Iris pigment epithelial cell (primary cell): ENCODE measurements around the gene REEP3.
A peak's percentile ranks its signal among the peaks of the same experiment; 100 is the strongest.
"Not testable (repeated sequence)": the region's sequence is repeated elsewhere in the genome, so short reads cannot be mapped to it uniquely, and the experiment has no call there.

Source experiments
- DNase-seq: peaks from one replicate; pipeline ENCODE4 v3.0.0-alpha.2; 2011; ENCODE audit warnings: low read depth

Gene REEP3, protein sequence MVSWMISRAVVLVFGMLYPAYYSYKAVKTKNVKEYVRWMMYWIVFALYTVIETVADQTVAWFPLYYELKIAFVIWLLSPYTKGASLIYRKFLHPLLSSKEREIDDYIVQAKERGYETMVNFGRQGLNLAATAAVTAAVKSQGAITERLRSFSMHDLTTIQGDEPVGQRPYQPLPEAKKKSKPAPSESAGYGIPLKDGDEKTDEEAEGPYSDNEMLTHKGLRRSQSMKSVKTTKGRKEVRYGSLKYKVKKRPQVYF

GRCh38 chr10:63520500-63521415, at the start of gene REEP3:
TSS of gene REEP3 (plus strand) at chr10:63521401. CDS start at chr10:63521546, 145 bp downstream.
- peak; percentile 75 for DNase-seq

- no peak for DNase-seq
Measured at GRCh38 chr10:63474488-63474887, 46.7 kb upstream of the REEP3 start.

DNA sequence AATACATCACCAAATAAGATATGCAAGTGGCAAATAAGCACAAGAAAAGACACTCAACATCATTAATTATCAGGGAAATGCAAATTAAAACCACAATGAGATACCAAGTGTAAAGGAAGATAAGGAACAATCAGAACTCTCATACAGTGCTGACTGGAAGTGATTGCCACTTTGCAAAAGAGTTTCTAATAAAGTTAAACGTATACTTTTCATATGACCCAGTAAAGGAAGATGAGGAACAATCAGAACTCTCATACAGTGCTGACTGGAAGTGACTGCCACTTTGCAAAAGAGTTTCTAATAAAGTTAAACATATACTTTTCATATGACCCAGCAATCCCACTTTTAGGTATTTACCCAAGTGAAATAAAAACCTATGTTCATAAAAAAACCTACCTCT, 43.3 kb upstream of the REEP3 start:
- DNase-seq: no peak

DNA sequence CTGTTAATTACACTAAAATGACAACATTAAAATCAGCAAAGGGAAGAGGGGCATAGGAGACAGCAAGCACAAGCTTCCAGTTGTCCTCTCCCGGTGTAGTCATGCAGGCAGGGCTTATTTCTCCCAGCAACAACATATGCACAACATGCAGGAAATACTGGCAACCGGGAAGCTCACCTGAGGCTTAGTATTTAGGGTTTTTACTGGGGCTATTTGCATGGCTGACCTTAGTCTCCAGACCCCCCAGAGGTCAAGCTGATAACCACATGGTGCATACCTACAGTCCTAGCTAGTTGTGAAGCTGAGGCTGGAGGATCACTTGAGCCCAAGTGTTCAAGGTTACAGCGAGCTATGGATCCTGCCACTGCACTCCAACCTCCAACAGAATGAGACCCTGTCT, 42.6 kb upstream of the REEP3 start:
- no peak for DNase-seq

DNA sequence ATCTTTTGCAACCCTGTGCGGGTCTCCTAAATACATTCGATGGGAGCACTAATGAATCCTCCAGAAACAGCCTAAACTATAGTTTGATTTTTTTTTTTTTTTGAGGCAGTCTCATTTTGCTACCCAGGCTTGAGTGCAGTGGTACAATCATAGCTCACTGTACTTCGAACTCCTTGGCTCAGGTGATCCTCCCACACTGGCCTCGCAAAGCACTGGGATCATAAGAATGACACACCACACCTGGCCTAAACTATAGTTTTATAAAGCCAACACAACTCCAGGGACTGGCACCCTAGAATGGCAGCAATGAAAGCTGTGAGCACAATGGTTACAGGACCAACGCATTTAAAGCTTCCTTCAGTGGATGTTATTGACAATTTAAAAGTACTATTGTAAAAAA, 41.0 kb upstream of the REEP3 start:
- no peak for DNase-seq

DNA sequence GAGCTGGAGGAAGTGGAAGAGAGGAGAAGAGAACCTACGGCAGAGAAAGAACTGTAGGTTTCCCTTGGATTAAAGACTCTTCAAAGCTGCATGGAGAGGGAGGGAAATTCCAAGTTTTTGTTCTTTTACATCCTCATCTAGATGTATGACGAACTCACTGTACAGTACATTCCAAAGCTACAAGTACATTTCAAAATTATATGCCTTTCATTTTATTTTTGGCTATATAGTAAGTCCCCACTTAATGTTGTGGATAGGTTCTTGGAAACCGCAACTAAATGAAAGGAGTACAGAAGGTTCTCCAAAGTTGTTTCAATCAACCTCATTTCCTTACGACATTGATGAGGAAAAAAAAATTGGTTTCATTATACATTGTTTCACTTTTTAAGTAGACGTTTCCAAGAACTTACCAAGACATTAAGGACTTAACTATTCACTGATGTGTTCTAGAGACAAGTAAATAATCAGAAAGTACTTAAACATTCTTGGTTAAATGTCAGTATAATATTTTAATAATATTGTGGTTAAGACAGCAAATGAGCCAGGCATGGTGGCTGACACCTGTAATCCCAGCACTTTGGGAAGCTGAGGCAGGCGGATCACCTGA, 39.3 kb upstream of the REEP3 start:
- no peak for DNase-seq

- DNase-seq: peak; percentile 18
Measured at GRCh38 chr10:63483983-63484382, 37.2 kb upstream of the REEP3 start.

DNA sequence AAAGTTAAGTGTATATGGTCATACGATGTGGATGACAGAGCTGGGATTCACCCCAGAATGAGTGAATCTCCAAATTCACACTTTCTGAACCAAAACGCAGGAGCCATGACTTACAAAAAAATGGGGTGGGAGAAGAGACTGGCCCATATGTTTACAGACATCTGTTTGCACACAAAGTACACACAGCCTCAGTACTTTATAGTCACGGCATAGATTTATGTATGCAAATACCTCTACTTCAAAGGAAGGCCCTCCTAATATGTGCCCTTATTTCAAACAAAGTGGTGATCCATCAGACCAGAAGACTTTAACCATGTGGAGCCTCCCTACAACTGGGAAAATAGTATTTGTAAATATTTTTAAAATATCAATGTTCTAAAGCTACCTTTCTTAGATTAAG, 33.2 kb upstream of the REEP3 start:
- no peak for DNase-seq

- no peak for DNase-seq
Measured at GRCh38 chr10:63489838-63490237, 31.4 kb upstream of the REEP3 start.

DNA sequence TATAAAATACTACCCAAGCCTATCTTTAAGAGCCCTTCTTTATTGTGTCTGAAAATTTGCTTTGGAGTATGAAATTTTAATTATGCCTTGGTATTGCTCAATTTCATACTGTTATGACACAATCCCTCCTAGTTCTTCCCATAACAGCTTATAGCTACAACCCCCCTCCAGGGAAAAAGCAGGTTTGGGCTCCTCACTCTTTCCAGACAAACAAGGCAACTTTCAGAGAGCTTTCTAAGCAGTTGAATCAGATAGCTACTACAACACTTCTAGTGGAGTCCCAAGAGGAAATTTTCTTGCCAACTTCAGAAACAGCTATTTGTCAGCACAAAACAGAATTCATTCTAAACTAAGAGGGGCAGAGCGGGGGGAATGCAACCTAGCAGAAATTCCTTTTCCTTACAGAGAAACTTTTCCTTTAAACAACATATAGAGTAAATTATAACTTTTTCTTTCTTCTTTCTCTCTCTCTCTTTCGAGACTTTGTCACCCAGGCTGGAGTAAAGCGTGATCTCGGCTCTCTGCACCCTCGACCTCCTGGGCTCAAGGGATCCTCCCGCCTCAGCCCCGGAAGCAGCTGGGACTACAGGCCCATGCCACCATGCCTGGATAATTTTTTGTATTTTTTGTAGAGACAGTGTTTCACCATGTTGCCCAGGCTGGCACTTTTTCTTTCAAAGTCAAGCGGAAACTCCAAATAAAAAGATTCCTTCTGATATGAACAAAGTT, 29.4 kb upstream of the REEP3 start:
- peak; percentile 90 for DNase-seq

DNA sequence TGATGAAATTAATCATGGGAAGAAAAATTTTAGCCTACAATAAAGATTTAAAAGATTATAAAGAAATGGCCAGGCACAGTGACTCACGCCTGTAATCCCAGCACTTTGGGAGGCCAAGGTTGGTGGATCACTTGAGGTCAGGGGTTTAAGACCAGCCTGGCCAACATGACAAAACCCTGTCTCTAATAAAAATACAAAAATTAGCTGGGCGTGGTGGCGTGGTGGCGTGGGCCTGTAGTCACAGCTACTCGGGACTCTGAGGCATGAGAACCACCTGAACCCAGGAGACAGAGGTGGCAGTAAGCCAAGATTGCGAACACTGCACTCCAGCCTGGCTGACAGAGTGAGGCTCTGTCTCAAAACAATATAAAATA, 28.9 kb upstream of the REEP3 start:
- peak; percentile 43 for DNase-seq

DNA sequence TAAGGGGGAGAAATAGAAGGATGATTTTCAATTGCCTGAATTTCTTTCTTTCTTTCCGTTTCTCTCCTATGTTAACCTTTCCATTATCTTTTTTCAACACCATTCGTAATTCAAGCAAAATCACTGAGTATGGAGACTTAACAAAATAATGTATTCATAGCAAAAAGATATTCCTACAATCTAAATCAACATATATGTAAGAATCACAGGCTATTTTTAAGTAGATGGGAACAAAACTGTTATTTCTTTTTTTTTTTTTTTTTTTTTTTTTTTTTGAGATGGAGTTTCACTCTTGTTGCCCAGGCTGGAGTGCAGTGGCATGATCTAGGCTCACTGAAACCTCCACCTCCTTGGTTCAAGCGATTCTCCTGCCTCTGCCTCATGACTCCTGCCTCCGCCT, 28.2 kb upstream of the REEP3 start:
- DNase-seq: no peak

GRCh38 chr10:63494951-63495350, 26.2 kb upstream of the REEP3 start:
- peak; percentile 21 for DNase-seq

DNA sequence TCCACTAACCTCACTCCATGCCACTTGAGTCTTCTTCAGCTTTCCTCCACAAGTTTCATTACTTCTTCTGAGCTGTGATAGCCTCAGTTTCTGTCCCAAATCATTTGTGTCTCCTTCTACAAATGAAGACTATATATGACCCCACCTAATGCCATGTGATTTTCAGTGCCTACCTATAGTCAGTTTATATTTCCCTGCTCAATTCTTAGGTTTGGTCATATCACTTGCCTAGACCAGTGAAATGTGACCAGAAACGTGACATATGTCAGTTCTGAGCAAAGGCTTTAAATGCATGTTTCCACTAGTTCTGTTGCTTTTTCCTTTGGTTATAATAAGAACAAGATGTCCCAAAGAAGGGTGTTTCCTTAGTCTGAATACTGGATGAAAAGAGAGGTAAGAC, 24.6 kb upstream of the REEP3 start:
- DNase-seq: no peak

GRCh38 chr10:63497321-63497720, 23.9 kb upstream of the REEP3 start:
- DNase-seq: no peak

DNA sequence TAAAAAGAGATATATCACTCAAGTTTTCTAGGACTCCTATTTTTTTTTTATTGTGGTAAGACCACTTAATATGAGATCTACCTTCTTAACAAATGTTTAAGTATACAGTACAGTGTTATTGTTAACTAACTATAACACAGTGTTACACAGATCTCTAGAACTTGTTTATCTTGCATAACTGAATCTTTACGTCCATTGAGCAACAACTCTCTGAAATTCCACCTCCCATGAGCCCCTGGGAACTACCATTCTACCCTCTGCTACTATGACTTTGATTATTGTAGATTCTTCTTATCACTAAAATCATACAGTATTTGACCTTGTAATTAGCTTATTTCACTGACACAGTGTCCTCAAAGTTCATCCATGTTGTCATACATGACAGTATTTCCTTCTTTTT, 22.5 kb upstream of the REEP3 start:
- DNase-seq: peak; percentile 63

DNA sequence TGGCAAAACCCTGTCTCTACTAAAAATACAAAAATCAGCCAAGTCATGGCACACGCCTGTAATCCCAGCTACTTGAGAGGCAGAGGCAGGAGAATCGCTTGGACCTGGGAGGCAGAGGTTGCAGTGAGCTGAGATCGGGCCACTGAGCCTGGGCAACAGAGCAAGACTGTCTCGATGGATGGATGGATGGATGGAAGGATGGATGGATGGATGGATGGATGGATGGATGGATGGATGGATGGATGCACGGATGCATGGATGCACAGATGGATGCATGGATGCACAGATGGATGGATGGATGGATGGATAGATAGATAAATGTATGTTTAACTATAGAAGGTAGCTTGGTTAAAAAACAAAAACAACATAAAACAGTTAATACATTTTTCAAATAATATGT, 20.6 kb upstream of the REEP3 start:
- not testable (repeated sequence) for DNase-seq

DNA sequence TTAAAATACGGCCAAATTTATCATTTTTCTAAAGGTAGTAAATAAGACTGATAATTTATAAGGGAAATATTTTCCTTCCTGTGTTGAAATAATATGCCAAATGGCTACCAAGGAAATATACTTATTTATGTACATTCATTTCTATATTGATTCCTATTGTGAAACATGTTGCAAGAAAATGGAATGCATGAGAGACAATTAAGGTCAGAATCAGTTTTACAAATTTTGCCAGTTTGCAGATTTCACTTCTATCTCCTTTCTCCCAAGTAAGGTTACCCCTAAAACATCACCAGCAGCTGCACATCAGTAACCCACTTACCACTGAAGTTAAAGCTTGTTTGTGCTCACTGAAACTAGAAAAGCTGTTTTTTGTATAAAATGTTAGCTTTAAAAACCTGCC, 19.2 kb upstream of the REEP3 start:
- DNase-seq: no peak

DNA sequence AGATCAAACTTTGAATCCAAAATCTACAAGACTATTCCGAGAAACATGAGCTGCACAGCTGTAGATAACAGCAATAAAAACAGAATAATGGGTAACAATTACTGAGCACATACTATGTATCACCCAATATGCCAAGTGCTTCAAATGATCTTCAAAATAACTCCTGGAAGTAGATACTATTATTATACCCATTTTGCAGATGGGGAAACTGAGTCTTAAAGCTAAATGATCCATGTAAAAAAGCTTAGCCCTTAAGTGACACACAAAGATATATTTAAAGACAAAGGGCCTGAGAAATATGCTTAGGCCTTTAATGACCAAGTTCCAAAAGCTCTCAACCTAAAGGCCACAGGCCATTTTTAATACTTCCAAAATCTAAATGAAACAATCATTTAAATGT, 18.4 kb upstream of the REEP3 start:
- no peak for DNase-seq

DNA sequence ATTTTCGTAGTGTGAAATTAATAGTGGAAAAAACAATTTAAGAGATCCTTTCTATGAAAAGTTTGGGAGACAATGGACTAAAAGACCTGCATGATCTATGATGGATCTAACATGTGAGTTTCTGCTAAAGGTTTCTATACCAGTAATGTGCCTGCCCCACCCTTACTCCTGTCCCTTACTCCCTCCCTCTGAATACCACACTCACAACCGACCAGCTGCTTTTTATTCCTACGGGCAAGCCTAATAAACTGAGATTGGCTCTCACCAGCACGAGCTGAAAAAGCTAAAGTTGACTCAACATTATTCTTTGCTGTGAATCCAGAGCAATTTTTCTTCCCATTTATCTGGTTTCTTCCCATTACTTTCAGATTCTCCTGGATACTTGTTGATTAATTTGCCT, 17.8 kb upstream of the REEP3 start:
- no peak for DNase-seq

DNA sequence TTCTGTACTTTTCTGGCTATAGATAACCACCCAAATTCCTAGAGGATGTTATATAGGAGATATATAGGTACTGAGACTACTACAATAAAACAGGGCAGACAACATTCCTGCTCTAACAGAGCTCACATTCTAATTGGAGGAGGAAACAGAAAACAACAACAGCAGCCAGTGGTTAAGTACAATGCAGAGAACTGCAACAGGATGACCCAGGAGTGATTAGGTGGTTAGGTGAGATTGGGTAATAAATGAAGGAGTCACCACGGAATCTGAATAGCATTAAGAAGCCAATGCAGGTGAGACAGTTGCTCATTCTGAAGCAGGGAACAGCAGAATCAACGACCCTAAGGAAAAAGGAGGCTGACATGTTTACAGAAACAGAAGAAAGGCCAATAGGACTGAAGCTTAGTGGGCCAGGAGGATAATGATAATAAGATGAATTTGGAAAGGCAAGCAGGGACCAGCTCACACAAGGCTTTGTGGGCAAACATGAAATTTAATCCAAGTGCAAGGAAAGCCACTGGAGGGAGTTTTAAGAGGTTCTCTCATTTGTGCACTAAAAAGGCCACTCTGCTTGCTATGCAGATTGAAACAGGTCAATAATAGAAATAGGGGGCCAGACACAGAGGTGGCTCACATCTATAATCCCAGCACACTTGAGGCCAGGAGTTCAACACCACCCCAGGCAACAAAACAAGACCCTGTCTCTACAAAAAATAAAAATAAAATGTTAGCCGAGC, 16.9 kb upstream of the REEP3 start:
- no peak for DNase-seq

GRCh38 chr10:63505562-63505961, 15.6 kb upstream of the REEP3 start:
- DNase-seq: no peak
